Caco-2 (cell line): ENCODE measurements around the gene TCTN1. TPM values are rescaled to one million over a fixed set of nuclear protein-coding genes. Genes with fewer than 3 reads are reported as not detected.
"Not testable (repeated sequence)": the region's sequence is repeated elsewhere in the genome, so short reads cannot be mapped to it uniquely, and the experiment has no call there.

Experiments used
- BruUV-seq: library from RNA; stranded (reverse); fragments of 400-500 nt; replicated peaks from 2 replicates; lab custom pipeline; 2021; lab: Mats Ljungman, UMichigan
- CTCF ChIA-PET: fragments of 300-600 bp; sonication (Branson Sonifier 250); formaldehyde crosslinking; loops from one replicate; lab custom pipeline; 2022; ENCODE audit warnings: antibody characterized with exemption; lab: Charles Lee
- POLR2A ChIA-PET: fragments of 300-600 bp; sonication (Branson Sonifier 250); formaldehyde crosslinking; loops from one replicate; lab custom pipeline; 2022; ENCODE audit warnings: antibody characterized with exemption; lab: Charles Lee
- DNase-seq, 2 experiments: peaks; one replicate each; pipeline versions ENCODE4 v3.0.0 to v3.0.0-alpha.2; 2020 to 2022
- H3K27me3 ChIP-seq: replicated peaks from 2 replicates; pipeline ENCODE4 v1.6.0; 2011; ENCODE audit warnings: low read length; ENCODE audit not compliant: control insufficient read depth, insufficient read depth
- H3K36me3 ChIP-seq: 2 replicates; pipeline ENCODE4 v1.5.1; 2011; ENCODE audit warnings: low read length; ENCODE audit not compliant: control insufficient read depth, insufficient read depth
- H3K4me1 ChIP-seq: fragments of 250-450 bp; sonication (Bioruptor Pico); 2 replicates; pipeline ENCODE4 v1.5.1; 2020; ENCODE audit warnings: mild to moderate bottlenecking
- H3K4me3 ChIP-seq: 2 replicates; pipeline ENCODE4 v1.5.1; 2011; ENCODE audit warnings: low read depth, mild to moderate bottlenecking, control low read depth, low read length
- H3K9me3 ChIP-seq: fragments of 250-450 bp; sonication (Bioruptor Pico); 2 replicates; pipeline ENCODE4 v1.5.1; 2020; ENCODE audit warnings: mild to moderate bottlenecking, moderate library complexity
- H3K27ac Mint-ChIP-seq: one replicate; pipeline ENCODE4 v1.8.0; 2022; ENCODE audit warnings: mixed read lengths; ENCODE audit not compliant: unreplicated experiment
- H3K27me3 Mint-ChIP-seq: one replicate; pipeline ENCODE4 v1.8.0; 2022; ENCODE audit warnings: mixed read lengths; ENCODE audit not compliant: insufficient read depth, unreplicated experiment
- H3K36me3 Mint-ChIP-seq: one replicate; pipeline ENCODE4 v1.8.0; 2022; ENCODE audit warnings: mild to moderate bottlenecking, mixed read lengths; ENCODE audit not compliant: insufficient read depth, unreplicated experiment
- H3K4me1 Mint-ChIP-seq: one replicate; pipeline ENCODE4 v1.8.0; 2022; ENCODE audit warnings: low read depth, mixed read lengths; ENCODE audit not compliant: unreplicated experiment
- H3K4me3 Mint-ChIP-seq: one replicate; pipeline ENCODE4 v1.8.0; 2022; ENCODE audit warnings: mild to moderate bottlenecking, moderate library complexity, mixed read lengths; ENCODE audit not compliant: unreplicated experiment
- H3K9me3 Mint-ChIP-seq: one replicate; pipeline ENCODE4 v1.8.0; 2022; ENCODE audit warnings: mixed read lengths; ENCODE audit not compliant: unreplicated experiment
- intact Hi-C: fragments of 100-400 bp; cut with micrococcal nuclease; formaldehyde crosslinking; loops from one replicate; pipeline ENCODE4 v1.10.0; 2022; ENCODE audit not compliant: unreplicated experiment
- total RNA-seq: library from RNA; stranded (reverse); gene quantifications from 2 replicates; pipeline ENCODE4 v1.2.3, GENCODE V29; 2022
- TF ChIP-seq, protein P1 (sequence below), 2 experiments: fragments of 200-600 bp in 1 of 2; IDR thresholded peaks; 1 replicate in 1 of 2; 2 replicates in 1 of 2; pipeline versions ENCODE4 v1.5.1 to v1.8.0; 2011 to 2022; ENCODE audit warnings: antibody characterized with exemption in 1 of 2, control low read depth in 1 of 2, inconsistent platforms in 1 of 2, low read depth in 1 of 2, low read length in 1 of 2, mild to moderate bottlenecking in 1 of 2, moderate library complexity in 1 of 2; ENCODE audit not compliant: insufficient read depth in 1 of 2, severe bottlenecking in 1 of 2, unreplicated experiment in 1 of 2

TCTN1 gene
- total RNA-seq, 1 experiment from 2014 or later = 13.8 TPM

DNA sequence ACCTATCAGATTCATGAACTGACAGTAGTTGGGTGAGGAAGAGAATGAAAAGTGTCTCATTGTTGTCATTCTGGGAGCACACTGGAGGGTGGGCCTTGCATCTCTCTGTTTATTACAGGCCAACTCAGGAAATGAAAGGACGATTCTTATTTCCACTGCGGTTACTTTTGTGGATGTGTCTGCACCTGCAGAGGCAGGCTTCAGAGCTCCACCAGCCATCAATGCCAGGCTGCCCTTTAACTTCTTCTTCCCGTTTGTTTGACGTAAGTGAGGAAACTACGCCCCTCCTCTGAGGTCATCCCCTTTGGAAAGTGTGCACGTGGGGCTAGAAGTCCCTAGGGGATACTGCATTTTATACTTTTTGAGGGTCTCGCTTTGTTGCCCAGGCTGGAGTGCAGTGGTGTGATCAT is 33.7 kb downstream of the TCTN1 start:
- Histone ChIP-seq H3K4me3 (no peak overlapping the region), H3K4me1 (no peaks in the 10 kb centered on the region), H3K27me3 (no peaks in the 10 kb centered on the region), H3K9me3 (no peaks in the 10 kb centered on the region), H3K36me3 (no peaks in the 10 kb centered on the region)
- no TSS peak for BruUV-seq
- DNase-seq = no peak
- POLR2A ChIA-PET = interaction anchor here (0.5 kb wide), 1 partner anchor 26 kb away, joined by 4 read pairs; no protein-coding TSS in a partner anchor
- Mint-ChIP-seq H3K27ac (no peak overlapping the region), H3K4me3 (no peak overlapping the region), H3K27me3 (no peaks in the 10 kb centered on the region), H3K9me3 (no peaks in the 10 kb centered on the region), H3K4me1 (no peaks in the 10 kb centered on the region), H3K36me3 (peaks cover 5% of the 10 kb centered on the region)
- TF ChIP-seq, protein P1, sequence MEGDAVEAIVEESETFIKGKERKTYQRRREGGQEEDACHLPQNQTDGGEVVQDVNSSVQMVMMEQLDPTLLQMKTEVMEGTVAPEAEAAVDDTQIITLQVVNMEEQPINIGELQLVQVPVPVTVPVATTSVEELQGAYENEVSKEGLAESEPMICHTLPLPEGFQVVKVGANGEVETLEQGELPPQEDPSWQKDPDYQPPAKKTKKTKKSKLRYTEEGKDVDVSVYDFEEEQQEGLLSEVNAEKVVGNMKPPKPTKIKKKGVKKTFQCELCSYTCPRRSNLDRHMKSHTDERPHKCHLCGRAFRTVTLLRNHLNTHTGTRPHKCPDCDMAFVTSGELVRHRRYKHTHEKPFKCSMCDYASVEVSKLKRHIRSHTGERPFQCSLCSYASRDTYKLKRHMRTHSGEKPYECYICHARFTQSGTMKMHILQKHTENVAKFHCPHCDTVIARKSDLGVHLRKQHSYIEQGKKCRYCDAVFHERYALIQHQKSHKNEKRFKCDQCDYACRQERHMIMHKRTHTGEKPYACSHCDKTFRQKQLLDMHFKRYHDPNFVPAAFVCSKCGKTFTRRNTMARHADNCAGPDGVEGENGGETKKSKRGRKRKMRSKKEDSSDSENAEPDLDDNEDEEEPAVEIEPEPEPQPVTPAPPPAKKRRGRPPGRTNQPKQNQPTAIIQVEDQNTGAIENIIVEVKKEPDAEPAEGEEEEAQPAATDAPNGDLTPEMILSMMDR (IDR thresholded peaks at IDR 0.05; ENCODE audit: insufficient read depth in 1 of 2, low read depth in 1 of 2, low read length in 1 of 2, severe bottlenecking in 1 of 2, unreplicated experiment in 1 of 2) = no peak
- intact Hi-C loops = no loop called here
- CTCF ChIA-PET = no interaction called here

DNA sequence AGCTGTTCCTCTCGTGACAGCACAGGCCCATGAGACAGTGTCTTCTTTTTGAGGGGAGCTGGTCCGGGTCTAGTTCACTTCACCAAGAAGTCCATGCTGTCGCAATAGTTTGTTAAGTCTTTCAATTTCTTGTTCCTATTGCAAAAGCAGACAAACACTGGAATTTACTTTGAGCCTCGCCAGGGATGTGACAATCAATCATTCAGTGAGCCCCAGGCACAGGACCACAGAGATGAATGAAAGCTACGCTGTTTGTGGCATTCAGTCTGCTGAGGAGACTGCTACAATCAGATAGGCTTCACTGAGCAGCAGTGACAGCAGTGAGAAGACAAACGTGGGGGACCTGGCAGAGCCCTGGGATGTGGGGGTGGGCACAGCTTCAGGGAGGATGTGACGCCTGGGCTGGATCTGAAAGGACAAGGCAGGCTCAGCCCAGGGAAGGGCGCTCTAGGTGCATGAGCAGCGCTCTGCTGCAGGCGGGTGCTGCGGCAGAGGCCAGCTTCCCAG is 35.5 kb downstream of the TCTN1 start:
- H3K4me3 ChIP-seq = no peak overlapping the region
- TF ChIP-seq, protein P1 (IDR thresholded peaks at IDR 0.05; ENCODE audit: insufficient read depth in 1 of 2, low read depth in 1 of 2, low read length in 1 of 2, severe bottlenecking in 1 of 2, unreplicated experiment in 1 of 2) = no peak
- no peaks in the 10 kb centered on the region for H3K9me3 ChIP-seq
- H3K4me1 ChIP-seq = no peaks in the 10 kb centered on the region
- ChIA-PET CTCF (no interaction called here), POLR2A (no interaction called here)
- H3K27ac Mint-ChIP-seq = no peak overlapping the region
- H3K36me3 Mint-ChIP-seq = peaks cover 5% of the 10 kb centered on the region
- H3K4me3 Mint-ChIP-seq = no peak overlapping the region
- no peaks in the 10 kb centered on the region for H3K9me3 Mint-ChIP-seq
- no TSS peak for BruUV-seq
- no peaks in the 10 kb centered on the region for H3K36me3 ChIP-seq
- H3K27me3 ChIP-seq = no peaks in the 10 kb centered on the region
- H3K27me3 Mint-ChIP-seq = no peaks in the 10 kb centered on the region
- DNase-seq = peak in 1 of 2 experiments; percentile 37
- H3K4me1 Mint-ChIP-seq = no peaks in the 10 kb centered on the region
- intact Hi-C loops = no loop called here

- H3K9me3 ChIP-seq, H3K27me3 Mint-ChIP-seq, H3K27me3 ChIP-seq, H3K4me3 Mint-ChIP-seq, BruUV-seq, H3K9me3 Mint-ChIP-seq, H3K4me3 ChIP-seq, H3K36me3 ChIP-seq, DNase-seq, CTCF ChIA-PET, POLR2A ChIA-PET, H3K27ac Mint-ChIP-seq, intact Hi-C loops, H3K36me3 Mint-ChIP-seq, H3K4me1 Mint-ChIP-seq, H3K4me1 ChIP-seq: not testable (repeated sequence)
Measured at GRCh38 chr12:110654238-110654637, 40.3 kb downstream of the TCTN1 start.
